A673 (cell line): ENCODE data around the gene SLC48A1. TPM values are rescaled to one million over a fixed set of nuclear protein-coding genes. Genes with fewer than 3 reads are reported as not detected.

Source experiments
- BruUV-seq: library from RNA; stranded (reverse); fragments of 400-500 nt; replicated peaks from 2 replicates; lab custom pipeline; 2021; lab: Mats Ljungman, UMichigan
- CTCF ChIA-PET: fragments of 300-600 bp; sonication (Branson Sonifier 250); formaldehyde crosslinking; loops from one replicate; lab custom pipeline; 2022; ENCODE audit warnings: antibody characterized with exemption; lab: Charles Lee
- POLR2A ChIA-PET: fragments of 300-600 bp; sonication (Branson Sonifier 250); formaldehyde crosslinking; loops from one replicate; lab custom pipeline; 2022; ENCODE audit warnings: antibody characterized with exemption; ENCODE audit not compliant: low non-redundant PET; lab: Charles Lee
- DNase-seq: peaks from one replicate; pipeline ENCODE4 v3.0.0-alpha.2; 2015; ENCODE audit warnings: low spot score
- H3K27ac ChIP-seq: fragments of 200-600 bp; sonication (generic); 2 replicates; pipeline ENCODE4 v1.5.1; 2016; ENCODE audit warnings: mixed run types, low read depth, mild to moderate bottlenecking, mixed read lengths, antibody characterized with exemption, low read length; ENCODE audit not compliant: poor library complexity, severe bottlenecking
- H3K27me3 ChIP-seq: fragments of 200-600 bp; sonication (generic); replicated peaks from 2 replicates; pipeline ENCODE4 v1.6.1; 2017; ENCODE audit warnings: mixed run types, low read depth, mild to moderate bottlenecking, mixed read lengths, antibody characterized with exemption, low read length; ENCODE audit not compliant: insufficient read depth, poor library complexity
- H3K36me3 ChIP-seq: fragments of 200-600 bp; sonication (generic); 2 replicates; pipeline ENCODE4 v1.6.1; 2016; ENCODE audit warnings: mixed run types, mild to moderate bottlenecking, mixed read lengths, antibody characterized with exemption, low read length; ENCODE audit not compliant: insufficient read depth, poor library complexity, severe bottlenecking
- H3K4me1 ChIP-seq: fragments of 200-600 bp; sonication (generic); 2 replicates; pipeline ENCODE4 v1.6.1; 2017; ENCODE audit warnings: mixed run types, mild to moderate bottlenecking, mixed read lengths, antibody characterized with exemption, low read length; ENCODE audit not compliant: insufficient read depth, poor library complexity, severe bottlenecking
- H3K4me3 ChIP-seq: fragments of 200-600 bp; sonication (generic); 2 replicates; pipeline ENCODE4 v1.5.1; 2016; ENCODE audit warnings: low read depth, mixed run types, mild to moderate bottlenecking, mixed read lengths, low read length; ENCODE audit not compliant: poor library complexity, severe bottlenecking
- H3K9me3 ChIP-seq: fragments of 200-600 bp; sonication (generic); 2 replicates; pipeline ENCODE4 v1.6.1; 2016; ENCODE audit warnings: mixed run types, low read depth, mild to moderate bottlenecking, mixed read lengths, antibody characterized with exemption, low read length; ENCODE audit not compliant: poor library complexity, severe bottlenecking
- EZH2 ChIP-seq: fragments of 200-600 bp; sonication (generic); IDR thresholded peaks from 2 replicates; pipeline ENCODE4 v1.6.1; 2017; ENCODE audit warnings: borderline replicate concordance, low read depth, mild to moderate bottlenecking, mixed read lengths, antibody characterized with exemption, low read length; ENCODE audit not compliant: poor library complexity, severe bottlenecking
- intact Hi-C: fragments of 100-400 bp; cut with micrococcal nuclease; formaldehyde crosslinking; loops from one replicate; pipeline ENCODE4 v1.10.0; 2022; ENCODE audit not compliant: unreplicated experiment
- total RNA-seq: library from RNA; stranded (reverse); gene quantifications from 2 replicates; pipeline ENCODE4 v1.2.3, GENCODE V29; 2021
- TF ChIP-seq, protein P1 (sequence below): fragments of 300-800, 200-600 bp; sonication (generic); conservative IDR thresholded peaks from 2 replicates; pipeline ENCODE4 v1.5.1; 2017; ENCODE audit warnings: low read depth, mild to moderate bottlenecking, antibody characterized with exemption, low read length, moderate library complexity, mixed read lengths

The SLC48A1 gene
- total RNA-seq, 1 experiment from 2014 or later, result 39.3 TPM

DNA sequence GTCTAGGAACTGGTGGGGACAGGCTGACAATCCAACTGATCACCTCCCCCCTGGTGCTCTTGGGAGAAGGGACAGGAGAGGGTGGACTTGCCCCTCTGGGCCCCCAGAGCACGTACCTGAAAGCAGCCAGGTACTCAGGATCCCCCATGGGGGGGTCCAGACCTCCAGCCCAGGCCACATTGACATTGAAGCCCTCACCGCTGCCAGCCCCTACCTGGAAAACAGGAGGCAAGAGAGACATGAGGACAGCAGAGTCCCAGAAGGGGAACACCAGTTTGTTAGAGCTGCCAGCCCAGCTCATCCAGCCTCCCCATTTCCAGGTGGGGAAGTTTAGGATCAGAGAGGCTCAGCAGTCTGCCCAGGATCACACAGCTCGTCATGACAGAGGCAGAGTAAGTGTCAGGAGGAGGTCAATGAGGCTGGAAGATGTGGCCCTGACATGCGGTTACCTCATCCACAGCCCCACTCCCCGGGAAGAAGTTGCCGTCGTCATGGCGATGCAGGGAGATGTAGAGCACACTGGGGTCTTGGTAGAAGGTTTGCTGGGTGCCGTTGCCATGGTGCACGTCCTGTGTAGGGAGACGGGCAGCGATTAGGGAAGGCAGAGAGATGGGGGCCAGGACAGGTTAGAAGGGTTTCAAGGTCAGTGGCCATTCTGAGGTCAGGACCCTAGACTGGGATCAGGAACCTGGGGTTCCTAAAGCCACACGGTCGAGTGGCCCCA lies 14.7 kb downstream of the SLC48A1 start:
- H3K27me3 ChIP-seq, result no peaks in the 10 kb centered on the region
- intact Hi-C loops, result no loop called here
- CTCF ChIA-PET, result no interaction called here
- POLR2A ChIA-PET, result no interaction called here
- BruUV-seq, result no TSS peak
- H3K9me3 ChIP-seq, result no peaks in the 10 kb centered on the region
- H3K36me3 ChIP-seq, result peaks cover 51% of the 10 kb centered on the region
- no peak overlapping the region for H3K27ac ChIP-seq
- TF ChIP-seq, protein P1, sequence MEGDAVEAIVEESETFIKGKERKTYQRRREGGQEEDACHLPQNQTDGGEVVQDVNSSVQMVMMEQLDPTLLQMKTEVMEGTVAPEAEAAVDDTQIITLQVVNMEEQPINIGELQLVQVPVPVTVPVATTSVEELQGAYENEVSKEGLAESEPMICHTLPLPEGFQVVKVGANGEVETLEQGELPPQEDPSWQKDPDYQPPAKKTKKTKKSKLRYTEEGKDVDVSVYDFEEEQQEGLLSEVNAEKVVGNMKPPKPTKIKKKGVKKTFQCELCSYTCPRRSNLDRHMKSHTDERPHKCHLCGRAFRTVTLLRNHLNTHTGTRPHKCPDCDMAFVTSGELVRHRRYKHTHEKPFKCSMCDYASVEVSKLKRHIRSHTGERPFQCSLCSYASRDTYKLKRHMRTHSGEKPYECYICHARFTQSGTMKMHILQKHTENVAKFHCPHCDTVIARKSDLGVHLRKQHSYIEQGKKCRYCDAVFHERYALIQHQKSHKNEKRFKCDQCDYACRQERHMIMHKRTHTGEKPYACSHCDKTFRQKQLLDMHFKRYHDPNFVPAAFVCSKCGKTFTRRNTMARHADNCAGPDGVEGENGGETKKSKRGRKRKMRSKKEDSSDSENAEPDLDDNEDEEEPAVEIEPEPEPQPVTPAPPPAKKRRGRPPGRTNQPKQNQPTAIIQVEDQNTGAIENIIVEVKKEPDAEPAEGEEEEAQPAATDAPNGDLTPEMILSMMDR, result no peak
- TF ChIP-seq EZH2, result no peak
- DNase-seq, result no peak
- no peak overlapping the region for H3K4me3 ChIP-seq
- H3K4me1 ChIP-seq, result no peaks in the 10 kb centered on the region

DNA sequence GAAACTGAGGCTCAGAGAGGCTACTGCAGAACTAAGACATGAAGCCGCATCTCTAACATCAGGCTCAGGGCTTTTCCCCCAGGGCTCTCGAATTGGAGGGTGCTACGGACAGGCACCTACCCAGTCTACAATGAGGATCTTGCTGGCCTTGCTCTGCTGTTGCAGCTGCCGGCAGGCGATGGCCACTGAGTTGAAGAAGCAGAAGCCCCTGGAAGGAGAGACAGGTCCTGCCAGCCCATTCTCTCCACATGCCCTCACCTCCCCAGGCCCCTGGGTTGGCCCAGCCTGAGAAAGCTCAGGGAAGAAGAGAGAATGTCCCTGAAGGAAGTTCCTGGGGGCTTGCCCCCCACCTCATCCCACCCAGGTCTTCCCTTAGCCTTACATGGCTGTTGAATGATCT lies 16.1 kb downstream of the SLC48A1 start:
- no peaks in the 10 kb centered on the region for H3K9me3 ChIP-seq
- CTCF ChIA-PET, result no interaction called here
- H3K27me3 ChIP-seq, result no peaks in the 10 kb centered on the region
- no peak overlapping the region for H3K4me3 ChIP-seq
- TF ChIP-seq, protein P1, result no peak
- TF ChIP-seq EZH2, result no peak
- no peak for DNase-seq
- intact Hi-C loops, result no loop called here
- H3K4me1 ChIP-seq, result no peaks in the 10 kb centered on the region
- POLR2A ChIA-PET, result no interaction called here
- peaks cover 47% of the 10 kb centered on the region for H3K36me3 ChIP-seq
- no peak overlapping the region for H3K27ac ChIP-seq
- no TSS peak for BruUV-seq

DNA sequence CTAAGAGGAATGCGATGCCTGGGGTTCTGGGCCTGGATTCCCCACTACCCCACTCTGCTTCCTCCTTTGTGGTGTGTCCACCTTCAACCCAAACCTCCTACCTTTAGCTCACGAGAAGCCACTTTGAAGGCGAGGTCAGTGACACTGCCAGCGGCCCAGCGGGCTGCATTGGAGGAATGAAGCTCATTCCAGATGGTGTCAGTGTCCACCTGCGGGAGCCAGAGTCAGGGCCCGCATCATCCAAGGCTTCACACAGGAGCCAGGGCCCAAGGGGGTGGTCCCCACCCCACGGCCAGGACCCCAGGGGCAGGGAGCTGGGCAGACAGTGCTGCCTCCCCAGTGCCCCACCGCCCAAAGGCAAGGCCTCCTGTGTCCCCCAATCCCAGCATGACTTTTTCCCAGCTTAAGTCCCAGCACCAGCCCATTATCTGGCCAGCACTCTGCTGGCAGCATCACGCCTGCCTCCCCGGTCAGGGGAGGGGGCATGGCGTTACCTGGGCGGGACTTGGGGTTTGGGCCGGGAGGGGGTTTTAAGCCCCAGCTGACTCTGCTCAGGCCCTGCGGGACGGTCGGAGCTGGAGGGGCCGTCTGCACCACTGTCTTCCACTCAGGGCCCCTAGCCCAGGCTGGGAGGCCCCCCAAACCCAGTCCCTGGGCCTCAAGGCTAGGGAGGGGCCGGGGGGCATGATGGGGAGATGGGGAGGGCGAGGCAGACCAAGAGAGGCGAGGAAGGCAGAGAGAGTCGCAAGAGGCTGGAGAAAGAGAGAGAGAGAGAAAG lies 16.9 kb downstream of the SLC48A1 start:
- no TSS peak for BruUV-seq
- no peaks in the 10 kb centered on the region for H3K27me3 ChIP-seq
- TF ChIP-seq, protein P1, result no peak
- TF ChIP-seq EZH2, result no peak
- intact Hi-C loops, result no loop called here
- no peak for DNase-seq
- peaks cover 46% of the 10 kb centered on the region for H3K36me3 ChIP-seq
- CTCF ChIA-PET, result no interaction called here
- no peak overlapping the region for H3K27ac ChIP-seq
- no peaks in the 10 kb centered on the region for H3K4me1 ChIP-seq
- no peak overlapping the region for H3K4me3 ChIP-seq
- POLR2A ChIA-PET, result no interaction called here
- no peaks in the 10 kb centered on the region for H3K9me3 ChIP-seq
